NB4 (cell line): ENCODE results near the gene APOL2.

ENCODE experiments used
- CTCF ChIP-seq: IDR thresholded peaks from one replicate; pipeline ENCODE4 v1.5.1; 2012; ENCODE audit warnings: low read depth, low read length
- POLR2A ChIP-seq: IDR thresholded peaks from 2 replicates; pipeline ENCODE4 v1.6.1; 2011; ENCODE audit warnings: mild to moderate bottlenecking; ENCODE audit not compliant: insufficient read length; ENCODE audit errors: extremely low read depth

- TF ChIP-seq CTCF (no peak), POLR2A (no peak)
Measured at GRCh38 chr22:36285545-36285944, 46.2 kb upstream of the APOL2 start.
